ENCODE data around the gene PIK3R6.

- TF ChIP-seq CTCF (IDR thresholded peaks at IDR 0.05) (no peak), POLR2A (IDR thresholded peaks at IDR 0.05) (no peak)
Observed at GRCh38 chr17:8884336-8884990, 17.0 kb upstream of the PIK3R6 start.
